ENCODE results near the gene PCDHGA3. TPM values are rescaled to one million over a fixed set of nuclear protein-coding genes. Genes with fewer than 3 reads are reported as not detected.
"Not testable (repeated sequence)": the region's sequence is repeated elsewhere in the genome, so short reads cannot be mapped to it uniquely, and the experiment has no call there.

The PCDHGA3 gene
- 1.7 TPM for total RNA-seq
- long read RNA-seq, full-length matches to known transcripts = 1 of 1 reads
- long read RNA-seq, partial matches to known transcripts = 0 of 1 reads
- long read RNA-seq, other reads (novel, unspliced or antisense) = 0 of 1 reads

GRCh38 chr5:141343242-141343952, at the start of gene PCDHGA3:
TSS of gene PCDHGA3 (plus strand) at chr5:141343829. CDS start at chr5:141344034, 205 bp downstream.
- Histone ChIP-seq H3K27me3 (peaks cover 6% of the 10 kb centered on the region), H3K27ac (no peak within 1 kb of the TSS), H3K9me3 (peaks cover 19% of the 10 kb centered on the region), H3K4me1 (no peaks in the 10 kb centered on the region), H3K4me3 (peak within 1 kb of the TSS; percentile 21), H3K36me3 (no peaks in the 10 kb centered on the region)
- no peak for ATAC-seq
- intact Hi-C loops (cut with DNase I) = no loop called here
- no peak for DNase-seq
- peak; percentile 24 for TF ChIP-seq CTCF (IDR thresholded peaks at IDR 0.05)

- intact Hi-C loops (cut with DNase I) = no loop called here
- no peaks in the 10 kb centered on the region for H3K4me1 ChIP-seq
- no peak for TF ChIP-seq CTCF (IDR thresholded peaks at IDR 0.05)
- DNase-seq (no peak), ATAC-seq (no peak)
- H3K9me3 ChIP-seq = peaks cover 68% of the 10 kb centered on the region
- no peaks in the 10 kb centered on the region for H3K36me3 ChIP-seq
- no peak overlapping the region for H3K27ac ChIP-seq
- H3K4me3 ChIP-seq = no peak overlapping the region
- no peaks in the 10 kb centered on the region for H3K27me3 ChIP-seq
These were observed 45.3 kb upstream of the PCDHGA3 start for GRCh38 chr5:141298376-141298775.

GRCh38 chr5:141303756-141304155, 39.9 kb upstream of the PCDHGA3 start, which contains the start of gene SLC25A2:
TSS of gene SLC25A2 (minus strand) at chr5:141304049. CDS start at chr5:141303865, 184 bp downstream.
- intact Hi-C loops (cut with DNase I) = no loop called here
- no peaks in the 10 kb centered on the region for H3K27me3 ChIP-seq
- DNase-seq (no peak), ATAC-seq (no peak)
- peaks cover 61% of the 10 kb centered on the region for H3K9me3 ChIP-seq
- no peak within 1 kb of the TSS for H3K4me3 ChIP-seq
- no peak for TF ChIP-seq CTCF (IDR thresholded peaks at IDR 0.05)
- H3K27ac ChIP-seq = no peak within 1 kb of the TSS
- no peaks in the 10 kb centered on the region for H3K4me1 ChIP-seq
- H3K36me3 ChIP-seq = no peaks in the 10 kb centered on the region

- ATAC-seq (no peak), DNase-seq (no peak)
- H3K9me3 ChIP-seq = peaks cover 43% of the 10 kb centered on the region
- H3K4me1 ChIP-seq = no peaks in the 10 kb centered on the region
- intact Hi-C loops (cut with DNase I) = no loop called here
- H3K36me3 ChIP-seq = no peaks in the 10 kb centered on the region
- H3K4me3 ChIP-seq = no peak overlapping the region
- no peaks in the 10 kb centered on the region for H3K27me3 ChIP-seq
- no peak for TF ChIP-seq CTCF (IDR thresholded peaks at IDR 0.05)
- no peak overlapping the region for H3K27ac ChIP-seq
These were observed 37.0 kb upstream of the PCDHGA3 start for GRCh38 chr5:141306630-141307029.

GRCh38 chr5:141313711-141314110, 29.9 kb upstream of the PCDHGA3 start:
- Histone ChIP-seq H3K9me3 (peaks cover 81% of the 10 kb centered on the region), H3K36me3 (no peaks in the 10 kb centered on the region), H3K27ac (no peak overlapping the region), H3K4me1 (no peaks in the 10 kb centered on the region), H3K27me3 (no peaks in the 10 kb centered on the region), H3K4me3 (no peak overlapping the region)
- no peak for TF ChIP-seq CTCF (IDR thresholded peaks at IDR 0.05)
- intact Hi-C loops (cut with DNase I) = no loop called here
- ATAC-seq (no peak), DNase-seq (no peak)

- H3K9me3 ChIP-seq = peaks cover 83% of the 10 kb centered on the region
- H3K27me3 ChIP-seq; H3K4me1 ChIP-seq; ATAC-seq; H3K4me3 ChIP-seq; intact Hi-C loops (cut with DNase I); H3K36me3 ChIP-seq; H3K27ac ChIP-seq; DNase-seq: not testable (repeated sequence)
These were observed 26.7 kb upstream of the PCDHGA3 start for GRCh38 chr5:141316963-141317362.
